Liver (tissue), 9 donors: ENCODE results near the gene JAKMIP2. TPM values are rescaled to one million over a fixed set of nuclear protein-coding genes. Genes with fewer than 3 reads are reported as not detected.

Source experiments
- DNase-seq: peaks from one replicate; pipeline ENCODE4 v3.0.0-alpha.2; 2017; ENCODE audit warnings: low spot score
- H3K27ac ChIP-seq, 2 donors: one replicate each; pipeline ENCODE4 v1.7.0; 2013; ENCODE audit warnings: inconsistent platforms in 2 of 2, low read length in 2 of 2, control low read depth in 1 of 2, low read depth in 1 of 2, mild to moderate bottlenecking in 1 of 2
- H3K27me3 ChIP-seq, 4 donors: one replicate each; pipeline versions ENCODE4 v1.6.1 to v1.7.0; 2013; ENCODE audit warnings: low read length in 3 of 4, inconsistent platforms in 1 of 4, mild to moderate bottlenecking in 1 of 4, moderate library complexity in 1 of 4; ENCODE audit not compliant: control insufficient read depth in 4 of 4, insufficient read depth in 4 of 4
- H3K36me3 ChIP-seq, 4 donors: one replicate each; pipeline versions ENCODE4 v1.6.1 to v1.7.0; 2013; ENCODE audit warnings: low read length in 3 of 4, mild to moderate bottlenecking in 3 of 4, low read depth in 1 of 4, moderate library complexity in 1 of 4; ENCODE audit not compliant: control insufficient read depth in 4 of 4, insufficient read depth in 3 of 4
- H3K4me1 ChIP-seq, 4 donors: one replicate each; pipeline versions ENCODE4 v1.6.1 to v1.7.0; 2013; ENCODE audit warnings: low read length in 3 of 4, mild to moderate bottlenecking in 3 of 4, moderate library complexity in 1 of 4; ENCODE audit not compliant: control insufficient read depth in 4 of 4, insufficient read depth in 4 of 4
- H3K4me3 ChIP-seq, 3 donors: one replicate each; pipeline versions ENCODE4 v1.6.1 to v1.7.0; 2013; ENCODE audit warnings: low read length in 3 of 3, control low read depth in 1 of 3, low read depth in 1 of 3, mild to moderate bottlenecking in 1 of 3
- H3K9ac ChIP-seq, 2 donors: one replicate each; pipeline ENCODE4 v1.7.0; 2013; ENCODE audit warnings: low read length in 2 of 2, mild to moderate bottlenecking in 2 of 2, moderate library complexity in 2 of 2, control low read depth in 1 of 2, low read depth in 1 of 2
- H3K9me3 ChIP-seq, 4 donors: one replicate each; pipeline versions ENCODE4 v1.6.1 to v1.7.0; 2013; ENCODE audit warnings: low read length in 3 of 4; ENCODE audit not compliant: control insufficient read depth in 4 of 4
- EGR1 ChIP-seq, 2 donors: IDR thresholded peaks; 2 replicates each; pipeline ENCODE4 v1.6.1; 2016 to 2018; ENCODE audit warnings: antibody characterized with exemption in 2 of 2, low read depth in 2 of 2
- FOXA1 ChIP-seq: IDR thresholded peaks from 2 replicates; pipeline ENCODE4 v1.6.1; 2016; ENCODE audit warnings: antibody characterized with exemption
- FOXA2 ChIP-seq: IDR thresholded peaks from 2 replicates; pipeline ENCODE4 v1.6.1; 2016; ENCODE audit warnings: antibody characterized with exemption
- GABPA ChIP-seq, 2 donors: IDR thresholded peaks in 1 of 2; conservative IDR thresholded peaks in 1 of 2; 2 replicates each; pipeline ENCODE4 v1.6.1; 2016; ENCODE audit warnings: antibody characterized with exemption in 2 of 2, mild to moderate bottlenecking in 1 of 2, moderate library complexity in 1 of 2
- HNF4A ChIP-seq, 2 donors: conservative IDR thresholded peaks; 2 replicates each; pipeline ENCODE4 v1.6.1; 2016; ENCODE audit warnings: antibody characterized with exemption in 2 of 2, mild to moderate bottlenecking in 2 of 2
- HNF4G ChIP-seq: IDR thresholded peaks from 2 replicates; pipeline ENCODE4 v1.6.1; 2016; ENCODE audit warnings: antibody characterized with exemption
- JUND ChIP-seq, 2 donors: IDR thresholded peaks; 2 replicates each; pipeline ENCODE4 v1.6.1; 2016; ENCODE audit warnings: antibody characterized with exemption in 2 of 2
- NR2F2 ChIP-seq: IDR thresholded peaks from 2 replicates; pipeline ENCODE4 v1.6.1; 2016; ENCODE audit warnings: antibody characterized with exemption
- RAD21 ChIP-seq, 2 donors: IDR thresholded peaks; 2 replicates each; pipeline ENCODE4 v1.6.1; 2016; ENCODE audit warnings: antibody characterized with exemption in 2 of 2, mild to moderate bottlenecking in 2 of 2
- RXRA ChIP-seq, 2 donors: IDR thresholded peaks; 2 replicates each; pipeline ENCODE4 v1.6.1; 2017 to 2018; ENCODE audit warnings: antibody characterized with exemption in 2 of 2, mild to moderate bottlenecking in 1 of 2
- SP1 ChIP-seq: IDR thresholded peaks from 2 replicates; pipeline ENCODE4 v1.6.1; 2018; ENCODE audit warnings: antibody characterized with exemption, mild to moderate bottlenecking
- TAF1 ChIP-seq: conservative IDR thresholded peaks from 2 replicates; pipeline ENCODE4 v1.6.1; 2016; ENCODE audit warnings: antibody characterized with exemption, mild to moderate bottlenecking
- YY1 ChIP-seq: IDR thresholded peaks from 2 replicates; pipeline ENCODE4 v1.6.1; 2016; ENCODE audit warnings: antibody characterized with exemption, mild to moderate bottlenecking
- WGBS: extraction: QIAGEN DNeasy Blood & Tissue Kit; methylation state at CpG from one replicate; pipeline ENCODE4 v1.1.7; 2013; 5-methylcytosine and 5-hydroxymethylcytosine counted together
- polyA plus RNA-seq, 2 donors: library from polyadenylated mRNA; stranded (reverse) in 1 of 2; unstranded in 1 of 2; fragments of 200-250 nt in 1 of 2; fragments of >200 nt in 1 of 2; fragmentation: Nextera tagmentation in 1 of 2; extraction: Ambion mirVana in 1 of 2; gene quantifications; one replicate each; pipeline versions ENCODE4 v1.2.1 to v1.2.3, GENCODE V29; 2013 to 2015
- total RNA-seq, 2 donors: library from RNA; depleted of rRNA; stranded (reverse); fragments of >200 nt; gene quantifications; one replicate each; pipeline ENCODE4 v1.2.3, GENCODE V29; 2014
- TF ChIP-seq, protein P1 (sequence below): fragments of 150-350 bp; IDR thresholded peaks from 2 replicates; pipeline ENCODE4 v1.5.1; 2017; ENCODE audit warnings: improper control_type of control experiment, low read depth, low read length; ENCODE audit not compliant: missing input control
- TF ChIP-seq, protein P2 (sequence below): IDR thresholded peaks from 2 replicates; pipeline ENCODE4 v1.6.1; 2016; ENCODE audit warnings: antibody characterized with exemption
- TF ChIP-seq, protein P3 (sequence below): IDR thresholded peaks from 2 replicates; pipeline ENCODE4 v1.6.1; 2016; ENCODE audit warnings: antibody characterized with exemption
- TF ChIP-seq, protein P4 (sequence below): IDR thresholded peaks from 2 replicates; pipeline ENCODE4 v1.6.1; 2016; ENCODE audit warnings: antibody characterized with exemption
- TF ChIP-seq, protein P5 (sequence below): IDR thresholded peaks from 2 replicates; pipeline ENCODE4 v1.6.1; 2016; ENCODE audit warnings: antibody characterized with exemption, mild to moderate bottlenecking
- donor health status: healthy.
- donor health status: healthy.
- donor health status: healthy.
- donor health status: healthy.
- donor health status: healthy.

JAKMIP2 gene
- total and polyA plus RNA-seq, 4 donors = 0.06 to 0.38 (median 0.24) TPM

DNA sequence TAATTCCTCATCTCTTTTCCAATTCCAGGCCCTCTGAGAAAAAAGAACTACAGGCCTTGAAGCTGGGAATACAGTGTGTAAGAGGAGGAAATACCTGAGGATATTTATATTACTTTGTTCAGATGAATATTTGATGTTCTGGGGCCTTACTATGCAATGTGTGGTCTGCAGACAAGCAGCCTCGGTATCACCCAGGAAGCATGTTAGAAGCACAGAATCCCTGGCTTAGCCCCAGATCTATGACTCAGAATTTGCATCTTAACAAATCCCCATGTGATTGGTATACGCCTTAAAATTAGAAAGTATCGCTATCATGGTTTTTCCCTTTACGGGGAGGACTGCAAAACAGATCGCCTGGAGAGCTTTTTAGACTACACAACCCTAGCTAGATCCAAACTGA is 121.0 kb downstream of the JAKMIP2 start (continued):
- TF ChIP-seq, protein P1, sequence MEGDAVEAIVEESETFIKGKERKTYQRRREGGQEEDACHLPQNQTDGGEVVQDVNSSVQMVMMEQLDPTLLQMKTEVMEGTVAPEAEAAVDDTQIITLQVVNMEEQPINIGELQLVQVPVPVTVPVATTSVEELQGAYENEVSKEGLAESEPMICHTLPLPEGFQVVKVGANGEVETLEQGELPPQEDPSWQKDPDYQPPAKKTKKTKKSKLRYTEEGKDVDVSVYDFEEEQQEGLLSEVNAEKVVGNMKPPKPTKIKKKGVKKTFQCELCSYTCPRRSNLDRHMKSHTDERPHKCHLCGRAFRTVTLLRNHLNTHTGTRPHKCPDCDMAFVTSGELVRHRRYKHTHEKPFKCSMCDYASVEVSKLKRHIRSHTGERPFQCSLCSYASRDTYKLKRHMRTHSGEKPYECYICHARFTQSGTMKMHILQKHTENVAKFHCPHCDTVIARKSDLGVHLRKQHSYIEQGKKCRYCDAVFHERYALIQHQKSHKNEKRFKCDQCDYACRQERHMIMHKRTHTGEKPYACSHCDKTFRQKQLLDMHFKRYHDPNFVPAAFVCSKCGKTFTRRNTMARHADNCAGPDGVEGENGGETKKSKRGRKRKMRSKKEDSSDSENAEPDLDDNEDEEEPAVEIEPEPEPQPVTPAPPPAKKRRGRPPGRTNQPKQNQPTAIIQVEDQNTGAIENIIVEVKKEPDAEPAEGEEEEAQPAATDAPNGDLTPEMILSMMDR = no peak
- no peak for TF ChIP-seq HNF4A (conservative IDR thresholded peaks at IDR 0.05)

DNA sequence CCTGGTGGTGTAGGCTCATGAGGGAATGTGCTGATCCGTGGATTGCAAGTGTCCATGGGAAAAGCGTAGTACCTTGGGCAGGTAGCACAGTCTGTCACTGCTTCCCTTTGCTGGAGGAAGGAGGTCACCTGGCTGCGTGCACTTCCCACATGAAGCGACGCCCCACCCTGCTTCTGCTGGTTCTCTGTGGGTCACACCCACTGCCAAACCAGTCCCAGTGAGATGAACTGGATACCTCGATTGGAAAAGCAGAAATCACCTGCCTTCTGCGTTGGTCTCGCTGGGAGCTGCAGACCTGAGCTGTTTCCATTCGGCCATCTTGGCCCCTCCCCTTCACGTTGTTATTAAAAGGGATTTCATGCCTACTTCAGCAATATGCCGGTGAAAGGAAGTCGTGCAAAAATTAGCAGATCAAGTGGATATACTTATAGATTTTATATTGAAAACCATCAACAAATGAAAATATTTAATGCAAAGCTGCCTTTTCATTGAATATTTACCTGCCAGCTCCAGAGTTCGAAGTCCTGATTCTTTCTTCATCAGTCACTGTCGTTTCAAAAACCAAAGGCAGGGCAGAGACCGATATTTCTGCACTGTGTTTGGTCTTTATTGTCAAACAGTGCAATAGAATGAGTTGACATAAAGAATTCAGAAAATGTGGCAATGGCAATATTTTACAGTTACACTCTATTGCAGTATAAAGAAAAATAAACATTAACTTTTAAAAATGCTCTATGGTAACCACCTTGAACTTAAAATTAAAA is 123.2 kb downstream of the JAKMIP2 start:
- Histone ChIP-seq H3K4me1 (peaks cover 2 to 17% (median 13%) of the 10 kb centered on the region in 4 donors), H3K9ac (no peak overlapping the region), H3K9me3 (no peaks in the 10 kb centered on the region), H3K4me3 (peak overlapping the region in 2 of 3 donors; percentile 36 to 51), H3K36me3 (no peaks in the 10 kb centered on the region), H3K27me3 (no peaks in the 10 kb centered on the region), H3K27ac (peak overlapping the region in 1 of 2 donors; percentile 11)
- WGBS = 64% methylated on average over 15 of the region's 15 CpGs
- DNase-seq = no peak
- TF ChIP-seq GABPA (IDR thresholded peaks at IDR 0.05 in 1 of 2, conservative IDR thresholded peaks at IDR 0.05 in 1 of 2) (no peak), RXRA (IDR thresholded peaks at IDR 0.05) (peak; percentile 59 to 79), FOXA1 (peak; percentile 24), HNF4A (conservative IDR thresholded peaks at IDR 0.05) (peak; percentile 93 to 96), YY1 (peak; percentile 80), TAF1 (no peak), JUND (IDR thresholded peaks at IDR 0.05) (peak in 1 of 2 donors; percentile 50), HNF4G (peak; percentile 87), EGR1 (IDR thresholded peaks at IDR 0.05; ENCODE audit: low read depth in 2 of 2) (no peak), SP1 (peak; percentile 61), RAD21 (IDR thresholded peaks at IDR 0.05) (peak; percentile 6 to 14), NR2F2 (no peak), FOXA2 (peak; percentile 25)
- TF ChIP-seq, protein P2, sequence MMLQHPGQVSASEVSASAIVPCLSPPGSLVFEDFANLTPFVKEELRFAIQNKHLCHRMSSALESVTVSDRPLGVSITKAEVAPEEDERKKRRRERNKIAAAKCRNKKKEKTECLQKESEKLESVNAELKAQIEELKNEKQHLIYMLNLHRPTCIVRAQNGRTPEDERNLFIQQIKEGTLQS = peak; percentile 31
- TF ChIP-seq, protein P3, sequence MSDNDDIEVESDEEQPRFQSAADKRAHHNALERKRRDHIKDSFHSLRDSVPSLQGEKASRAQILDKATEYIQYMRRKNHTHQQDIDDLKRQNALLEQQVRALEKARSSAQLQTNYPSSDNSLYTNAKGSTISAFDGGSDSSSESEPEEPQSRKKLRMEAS = peak; percentile 37
- TF ChIP-seq, protein P1 = no peak
- TF ChIP-seq, protein P4, sequence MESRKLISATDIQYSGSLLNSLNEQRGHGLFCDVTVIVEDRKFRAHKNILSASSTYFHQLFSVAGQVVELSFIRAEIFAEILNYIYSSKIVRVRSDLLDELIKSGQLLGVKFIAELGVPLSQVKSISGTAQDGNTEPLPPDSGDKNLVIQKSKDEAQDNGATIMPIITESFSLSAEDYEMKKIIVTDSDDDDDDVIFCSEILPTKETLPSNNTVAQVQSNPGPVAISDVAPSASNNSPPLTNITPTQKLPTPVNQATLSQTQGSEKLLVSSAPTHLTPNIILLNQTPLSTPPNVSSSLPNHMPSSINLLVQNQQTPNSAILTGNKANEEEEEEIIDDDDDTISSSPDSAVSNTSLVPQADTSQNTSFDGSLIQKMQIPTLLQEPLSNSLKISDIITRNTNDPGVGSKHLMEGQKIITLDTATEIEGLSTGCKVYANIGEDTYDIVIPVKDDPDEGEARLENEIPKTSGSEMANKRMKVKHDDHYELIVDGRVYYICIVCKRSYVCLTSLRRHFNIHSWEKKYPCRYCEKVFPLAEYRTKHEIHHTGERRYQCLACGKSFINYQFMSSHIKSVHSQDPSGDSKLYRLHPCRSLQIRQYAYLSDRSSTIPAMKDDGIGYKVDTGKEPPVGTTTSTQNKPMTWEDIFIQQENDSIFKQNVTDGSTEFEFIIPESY = peak; percentile 41
- TF ChIP-seq, protein P5, sequence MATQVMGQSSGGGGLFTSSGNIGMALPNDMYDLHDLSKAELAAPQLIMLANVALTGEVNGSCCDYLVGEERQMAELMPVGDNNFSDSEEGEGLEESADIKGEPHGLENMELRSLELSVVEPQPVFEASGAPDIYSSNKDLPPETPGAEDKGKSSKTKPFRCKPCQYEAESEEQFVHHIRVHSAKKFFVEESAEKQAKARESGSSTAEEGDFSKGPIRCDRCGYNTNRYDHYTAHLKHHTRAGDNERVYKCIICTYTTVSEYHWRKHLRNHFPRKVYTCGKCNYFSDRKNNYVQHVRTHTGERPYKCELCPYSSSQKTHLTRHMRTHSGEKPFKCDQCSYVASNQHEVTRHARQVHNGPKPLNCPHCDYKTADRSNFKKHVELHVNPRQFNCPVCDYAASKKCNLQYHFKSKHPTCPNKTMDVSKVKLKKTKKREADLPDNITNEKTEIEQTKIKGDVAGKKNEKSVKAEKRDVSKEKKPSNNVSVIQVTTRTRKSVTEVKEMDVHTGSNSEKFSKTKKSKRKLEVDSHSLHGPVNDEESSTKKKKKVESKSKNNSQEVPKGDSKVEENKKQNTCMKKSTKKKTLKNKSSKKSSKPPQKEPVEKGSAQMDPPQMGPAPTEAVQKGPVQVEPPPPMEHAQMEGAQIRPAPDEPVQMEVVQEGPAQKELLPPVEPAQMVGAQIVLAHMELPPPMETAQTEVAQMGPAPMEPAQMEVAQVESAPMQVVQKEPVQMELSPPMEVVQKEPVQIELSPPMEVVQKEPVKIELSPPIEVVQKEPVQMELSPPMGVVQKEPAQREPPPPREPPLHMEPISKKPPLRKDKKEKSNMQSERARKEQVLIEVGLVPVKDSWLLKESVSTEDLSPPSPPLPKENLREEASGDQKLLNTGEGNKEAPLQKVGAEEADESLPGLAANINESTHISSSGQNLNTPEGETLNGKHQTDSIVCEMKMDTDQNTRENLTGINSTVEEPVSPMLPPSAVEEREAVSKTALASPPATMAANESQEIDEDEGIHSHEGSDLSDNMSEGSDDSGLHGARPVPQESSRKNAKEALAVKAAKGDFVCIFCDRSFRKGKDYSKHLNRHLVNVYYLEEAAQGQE = peak; percentile 27
